HepG2 (cell line): Measurements from ENCODE around the gene SLC24A4. TPM values are rescaled to one million over a fixed set of nuclear protein-coding genes. Genes with fewer than 3 reads are reported as not detected.

Experiments
- ATAC-seq: fragments of 200-7000 bp; cut with Tn5 transposase; 3 replicates; pipeline ENCODE4 v1.9.1; 2020; ENCODE audit warnings: mild to moderate bottlenecking, moderate library complexity
- BruUV-seq: library from RNA; stranded (reverse); fragments of 400-500 nt; replicated peaks from 2 replicates; lab custom pipeline; 2021; lab: Mats Ljungman, UMichigan
- CTCF ChIA-PET: fragments of 300-600 bp; formaldehyde crosslinking; extraction: SDS; loops from one replicate; lab custom pipeline; 2021; ENCODE audit warnings: low total read pairs, inconsistent platforms, low intra/inter-chr PET ratio; lab: Yijun Ruan, JAX
- POLR2A ChIA-PET: fragments of 350-600 bp; sonication (Branson Sonifier 250); formaldehyde crosslinking; loops from one replicate; lab custom pipeline; 2020; ENCODE audit warnings: antibody characterized with exemption, inconsistent platforms; lab: Yijun Ruan, JAX
- DNase-seq: peaks from one replicate; pipeline ENCODE4 v3.0.0-alpha.2; 2015; ENCODE audit warnings: low spot score
- FAIRE-seq: peaks from 3 replicates; lab custom pipeline; 2011; peaks lifted over from hg19 to GRCh38; lab: Jason Lieb, UNC
- H2AFZ ChIP-seq: one replicate; pipeline ENCODE4 v1.6.1; 2011; ENCODE audit warnings: low read length, inconsistent platforms
- H3K27ac ChIP-seq: fragments of 300-600 bp; 3 replicates; pipeline ENCODE4 v1.8.0; 2011; ENCODE audit warnings: mixed run types, mild to moderate bottlenecking, mixed read lengths, low read length, inconsistent platforms; ENCODE audit not compliant: insufficient read depth; ENCODE audit errors: extremely low read length
- H3K27me3 ChIP-seq, 2 experiments: fragments of 200-600 bp in 1 of 2; 2 replicates in 1 of 2; 3 replicates in 1 of 2; pipeline versions ENCODE4 v1.6.0 to v1.8.0; 2011; ENCODE audit warnings: low read length in 2 of 2, mild to moderate bottlenecking in 2 of 2, moderate library complexity in 2 of 2, inconsistent platforms in 1 of 2; ENCODE audit not compliant: insufficient read depth in 2 of 2, control insufficient read depth in 1 of 2
- H3K36me3 ChIP-seq, 2 experiments: fragments of 200-600 bp in 1 of 2; replicated peaks in 1 of 2; 2 replicates in 1 of 2; 3 replicates in 1 of 2; pipeline versions ENCODE4 v1.5.1 to v1.8.0; 2011; ENCODE audit warnings: low read length in 2 of 2, inconsistent platforms in 1 of 2; ENCODE audit not compliant: insufficient read depth in 2 of 2, control insufficient read depth in 1 of 2
- H3K4me1 ChIP-seq: 2 replicates; pipeline ENCODE4 v1.5.1; 2012; ENCODE audit warnings: low read length, inconsistent platforms; ENCODE audit not compliant: insufficient read depth
- H3K4me2 ChIP-seq: 2 replicates; pipeline ENCODE4 v1.6.0; 2011; ENCODE audit warnings: low read depth, low read length, inconsistent platforms
- H3K4me3 ChIP-seq, 3 experiments: fragments of 200-600 bp in 1 of 3; sonication (generic), shearing (Covaris generic) in 1 of 3; replicated peaks in 1 of 3; 2 replicates each; pipeline ENCODE4 v1.5.1; 2011 to 2016; ENCODE audit warnings: low read length in 3 of 3, inconsistent platforms in 2 of 3, low read depth in 2 of 3, mild to moderate bottlenecking in 2 of 3, control low read depth in 1 of 3, mixed read lengths in 1 of 3; ENCODE audit not compliant: insufficient read depth in 1 of 3
- H3K79me2 ChIP-seq: one replicate; pipeline ENCODE4 v1.6.1; 2011; ENCODE audit warnings: low read length, inconsistent platforms; ENCODE audit not compliant: insufficient read depth
- H3K9ac ChIP-seq: 2 replicates; pipeline ENCODE4 v1.6.0; 2011; ENCODE audit warnings: mild to moderate bottlenecking, low read depth, low read length, inconsistent platforms; ENCODE audit not compliant: insufficient read depth
- H3K9me3 ChIP-seq: 2 replicates; pipeline ENCODE4 v1.5.1; 2012; ENCODE audit warnings: mild to moderate bottlenecking, low read length
- H4K20me1 ChIP-seq: 2 replicates; pipeline ENCODE4 v1.6.0; 2011; ENCODE audit warnings: inconsistent platforms, mild to moderate bottlenecking, low read length, moderate library complexity; ENCODE audit not compliant: insufficient read depth
- CERS6 ChIP-seq: sonication (generic); formaldehyde crosslinking; IDR thresholded peaks from 2 replicates; pipeline ENCODE4 v1.5.0; 2020; ENCODE audit warnings: missing genetic modification reagents
- DNMT3B ChIP-seq: conservative IDR thresholded peaks from 2 replicates; pipeline ENCODE4 v1.6.1; 2016; ENCODE audit warnings: missing biosample characterization, control low read depth
- ETV5 ChIP-seq: IDR thresholded peaks from 2 replicates; pipeline ENCODE4 v1.6.1; 2018; ENCODE audit warnings: missing biosample characterization, missing genetic modification reagents, inconsistent platforms, borderline replicate concordance
- FIP1L1 ChIP-seq: fragments of 200-400 bp; formaldehyde crosslinking; IDR thresholded peaks from 2 replicates; pipeline ENCODE4 v1.6.1; 2018; ENCODE audit warnings: low read depth, mild to moderate bottlenecking, low read length, moderate library complexity, borderline replicate concordance; ENCODE audit not compliant: insufficient read depth
- HNRNPLL ChIP-seq: fragments of 200-400 bp; formaldehyde crosslinking; IDR thresholded peaks from 2 replicates; pipeline ENCODE4 v1.6.1; 2017; ENCODE audit warnings: mild to moderate bottlenecking, low read depth, low read length; ENCODE audit not compliant: poor library complexity, severe bottlenecking
- KLF15 ChIP-seq: sonication (generic); formaldehyde crosslinking; IDR thresholded peaks from 2 replicates; pipeline ENCODE4 v1.8.1; 2023; ENCODE audit warnings: borderline replicate concordance, mild to moderate bottlenecking, inconsistent platforms, missing genetic modification reagents, mixed read lengths
- MAZ ChIP-seq, 2 experiments: sonication (generic) in 1 of 2; formaldehyde crosslinking in 1 of 2; IDR thresholded peaks; 2 replicates each; pipeline versions ENCODE4 v1.5.0 to v1.6.1; 2012 to 2020; ENCODE audit warnings: low read depth in 2 of 2, mild to moderate bottlenecking in 2 of 2, borderline replicate concordance in 1 of 2, improper control_type of control experiment in 1 of 2, low read length in 1 of 2, missing genetic modification reagents in 1 of 2, moderate library complexity in 1 of 2
- NR2F1 ChIP-seq, 2 experiments: fragments of 450-650 bp in 1 of 2; formaldehyde crosslinking in 1 of 2; IDR thresholded peaks; 2 replicates each; pipeline versions ENCODE4 v1.5.0 to v1.6.1; 2016 to 2020; ENCODE audit warnings: mild to moderate bottlenecking in 1 of 2, missing compliant biosample characterization in 1 of 2, missing genetic modification reagents in 1 of 2, moderate library complexity in 1 of 2
- ZBTB3 ChIP-seq: sonication (generic); formaldehyde crosslinking; IDR thresholded peaks from 2 replicates; pipeline ENCODE4 v1.4.0; 2020; ENCODE audit warnings: low read depth, mild to moderate bottlenecking, moderate library complexity, missing genetic modification reagents, borderline replicate concordance
- ZKSCAN5 ChIP-seq: sonication (generic); formaldehyde crosslinking; IDR thresholded peaks from 2 replicates; pipeline ENCODE4 v1.5.1; 2020; ENCODE audit warnings: mild to moderate bottlenecking, missing genetic modification reagents
- ZNF335 ChIP-seq: sonication (generic); formaldehyde crosslinking; IDR thresholded peaks from 2 replicates; pipeline ENCODE4 v1.4.0; 2020; ENCODE audit warnings: missing genetic modification reagents
- ZNF550 ChIP-seq: sonication (generic); formaldehyde crosslinking; IDR thresholded peaks from 2 replicates; pipeline ENCODE4 v1.4.0; 2020; ENCODE audit warnings: mild to moderate bottlenecking, missing genetic modification reagents, borderline replicate concordance
- ZNF713 ChIP-seq: sonication (generic); formaldehyde crosslinking; IDR thresholded peaks from 2 replicates; pipeline ENCODE4 v1.4.0; 2020; ENCODE audit warnings: mild to moderate bottlenecking, missing genetic modification reagents
- ZNF75D ChIP-seq: sonication (generic); formaldehyde crosslinking; IDR thresholded peaks from 2 replicates; pipeline ENCODE4 v1.8.1; 2023; ENCODE audit warnings: missing genetic modification reagents, mild to moderate bottlenecking, borderline replicate concordance
- ZNF781 ChIP-seq: sonication (generic); formaldehyde crosslinking; IDR thresholded peaks from 2 replicates; pipeline ENCODE4 v1.5.1; 2020; ENCODE audit warnings: borderline replicate concordance, mild to moderate bottlenecking, missing genetic modification reagents; ENCODE audit errors: not compliant biosample characterization
- ZNF841 ChIP-seq: sonication (generic); formaldehyde crosslinking; IDR thresholded peaks from 2 replicates; pipeline ENCODE4 v1.8.1; 2023; ENCODE audit warnings: missing genetic modification reagents, borderline replicate concordance
- WGBS: methylation state at CpG from one replicate; pipeline ENCODE4 v1.1.6; 2017; ENCODE audit warnings: low lambda C conversion rate; 5-methylcytosine and 5-hydroxymethylcytosine counted together
- in situ Hi-C: cut with HindIII; loops from 2 replicates; pipeline ENCODE4 v1.10.0; 2017; ENCODE audit warnings: low pct_unique_long_range_greater_than_20kb; ENCODE audit not compliant: extremely low pct_ligation_motif_present
- intact Hi-C: fragments of 100-400 bp; cut with micrococcal nuclease; formaldehyde crosslinking; loops from one replicate; pipeline ENCODE4 v1.10.0; 2022; ENCODE audit not compliant: unreplicated experiment
- polyA plus RNA-seq, 8 experiments: library from polyadenylated mRNA; depleted of rRNA in 3 of 8; stranded (reverse) in 7 of 8; unstranded in 1 of 8; fragments of >200 nt; fragmentation: Illumina TruSeq in 4 of 8; extraction: Trizol in 4 of 8; gene quantifications; 2 replicates each; pipeline versions ENCODE4 v1.2.1 to v1.2.3, GENCODE V29; 2011 to 2016; ENCODE audit warnings: low read depth in 4 of 8, missing spikeins in 1 of 8, mixed read lengths in 1 of 8; ENCODE audit not compliant: insufficient read depth in 1 of 8
- total RNA-seq, 5 experiments: library from RNA; depleted of rRNA; stranded (reverse); fragments of >200 nt; fragmentation: Illumina TruSeq; extraction: Trizol; gene quantifications; 2 replicates each; pipeline ENCODE4 v1.2.3, GENCODE V29; 2016; ENCODE audit warnings: low read depth in 1 of 5
- TF ChIP-seq, protein P1 (sequence below): sonication (generic); formaldehyde crosslinking; IDR thresholded peaks from 2 replicates; pipeline ENCODE4 v1.4.0; 2020; ENCODE audit warnings: mild to moderate bottlenecking, missing genetic modification reagents, borderline replicate concordance

The SLC24A4 gene
- total and polyA plus RNA-seq, 2 of the 13 experiments (the other 11 are each of a cell fraction or from before 2014, with no cell fraction given), result not detected

- TF ChIP-seq ZNF781 (no peak), HNRNPLL (peak; percentile 15), CERS6 (no peak), ZNF841 (no peak), ZNF713 (CRISPR knock-in tag) (no peak)
Measured at GRCh38 chr14:92506231-92506630, 183.3 kb downstream of the SLC24A4 start (continued).

DNA sequence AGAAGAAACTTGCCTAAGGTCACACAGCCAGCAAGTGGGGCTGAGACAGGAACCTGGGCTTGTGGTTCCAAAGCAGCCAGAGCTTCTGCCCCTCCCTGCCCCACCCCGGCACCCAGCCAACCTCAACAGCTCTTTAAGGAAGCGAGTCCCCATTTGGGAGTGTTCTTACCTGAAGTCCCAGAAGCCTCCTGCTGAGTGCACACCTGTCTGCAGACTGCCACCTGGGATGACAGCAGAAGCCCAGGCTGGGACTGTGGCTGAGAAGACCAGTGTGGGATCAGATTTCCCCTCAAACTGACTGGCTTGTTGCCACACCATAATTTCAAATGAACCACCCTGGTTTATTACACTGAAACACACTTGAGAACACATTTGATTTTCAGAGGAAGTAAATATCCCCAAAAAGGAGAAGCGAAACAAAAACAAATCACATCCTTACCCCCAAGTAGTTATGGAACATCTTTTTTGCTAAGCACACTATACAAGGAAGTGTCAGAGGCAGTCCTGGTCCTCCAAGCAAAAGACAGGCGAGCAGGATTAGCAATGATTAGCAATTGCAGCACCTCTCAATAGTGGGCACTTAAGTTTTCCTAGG, 184.3 kb downstream of the SLC24A4 start:
- Histone ChIP-seq H3K27me3 (no peaks in the 10 kb centered on the region; a peak in 2 of 5 replicates), H3K4me3 (no peak overlapping the region), H3K79me2 (no peaks in the 10 kb centered on the region), H3K9me3 (no peaks in the 10 kb centered on the region), H3K9ac (no peak overlapping the region), H3K4me1 (peaks cover 55% of the 10 kb centered on the region), H4K20me1 (no peaks in the 10 kb centered on the region), H3K27ac (no peak overlapping the region), H2AFZ (no peak overlapping the region), H3K36me3 (no peaks in the 10 kb centered on the region), H3K4me2 (no peak overlapping the region)
- no TSS peak for BruUV-seq
- DNase-seq (no peak), ATAC-seq (no peak), FAIRE-seq (no peak)
- ChIA-PET CTCF (no interaction called here), POLR2A (no interaction called here)
- intact Hi-C loops, result no loop called here
- 75% methylated on average over 2 of the region's 4 CpGs for WGBS
- in situ Hi-C loops, result no loop called here
- TF ChIP-seq KLF15 (CRISPR knock-in tag), result no peak
- TF ChIP-seq ZNF335 (CRISPR knock-in tag), result no peak
- no peak for TF ChIP-seq NR2F1 (CRISPR knock-in tag; IDR thresholded peaks at IDR 0.05)
- TF ChIP-seq, protein P1, sequence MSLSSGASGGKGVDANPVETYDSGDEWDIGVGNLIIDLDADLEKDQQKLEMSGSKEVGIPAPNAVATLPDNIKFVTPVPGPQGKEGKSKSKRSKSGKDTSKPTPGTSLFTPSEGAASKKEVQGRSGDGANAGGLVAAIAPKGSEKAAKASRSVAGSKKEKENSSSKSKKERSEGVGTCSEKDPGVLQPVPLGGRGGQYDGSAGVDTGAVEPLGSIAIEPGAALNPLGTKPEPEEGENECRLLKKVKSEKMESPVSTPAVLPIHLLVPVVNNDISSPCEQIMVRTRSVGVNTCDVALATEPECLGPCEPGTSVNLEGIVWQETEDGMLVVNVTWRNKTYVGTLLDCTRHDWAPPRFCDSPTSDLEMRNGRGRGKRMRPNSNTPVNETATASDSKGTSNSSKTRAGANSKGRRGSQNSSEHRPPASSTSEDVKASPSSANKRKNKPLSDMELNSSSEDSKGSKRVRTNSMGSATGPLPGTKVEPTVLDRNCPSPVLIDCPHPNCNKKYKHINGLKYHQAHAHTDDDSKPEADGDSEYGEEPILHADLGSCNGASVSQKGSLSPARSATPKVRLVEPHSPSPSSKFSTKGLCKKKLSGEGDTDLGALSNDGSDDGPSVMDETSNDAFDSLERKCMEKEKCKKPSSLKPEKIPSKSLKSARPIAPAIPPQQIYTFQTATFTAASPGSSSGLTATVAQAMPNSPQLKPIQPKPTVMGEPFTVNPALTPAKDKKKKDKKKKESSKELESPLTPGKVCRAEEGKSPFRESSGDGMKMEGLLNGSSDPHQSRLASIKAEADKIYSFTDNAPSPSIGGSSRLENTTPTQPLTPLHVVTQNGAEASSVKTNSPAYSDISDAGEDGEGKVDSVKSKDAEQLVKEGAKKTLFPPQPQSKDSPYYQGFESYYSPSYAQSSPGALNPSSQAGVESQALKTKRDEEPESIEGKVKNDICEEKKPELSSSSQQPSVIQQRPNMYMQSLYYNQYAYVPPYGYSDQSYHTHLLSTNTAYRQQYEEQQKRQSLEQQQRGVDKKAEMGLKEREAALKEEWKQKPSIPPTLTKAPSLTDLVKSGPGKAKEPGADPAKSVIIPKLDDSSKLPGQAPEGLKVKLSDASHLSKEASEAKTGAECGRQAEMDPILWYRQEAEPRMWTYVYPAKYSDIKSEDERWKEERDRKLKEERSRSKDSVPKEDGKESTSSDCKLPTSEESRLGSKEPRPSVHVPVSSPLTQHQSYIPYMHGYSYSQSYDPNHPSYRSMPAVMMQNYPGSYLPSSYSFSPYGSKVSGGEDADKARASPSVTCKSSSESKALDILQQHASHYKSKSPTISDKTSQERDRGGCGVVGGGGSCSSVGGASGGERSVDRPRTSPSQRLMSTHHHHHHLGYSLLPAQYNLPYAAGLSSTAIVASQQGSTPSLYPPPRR (CRISPR knock-in tag), result no peak
- TF ChIP-seq ZKSCAN5 (CRISPR knock-in tag), result no peak
- no peak for TF ChIP-seq ZBTB3 (CRISPR knock-in tag)
- no peak for TF ChIP-seq ZNF550
- no peak for TF ChIP-seq ETV5 (CRISPR knock-in tag)
- TF ChIP-seq ZNF75D, result no peak
- TF ChIP-seq FIP1L1, result no peak
- no peak for TF ChIP-seq DNMT3B (CRISPR knock-in tag)
- no peak for TF ChIP-seq MAZ (IDR thresholded peaks at IDR 0.05; ENCODE audit: borderline replicate concordance, low read depth, low read length)
- no peak for TF ChIP-seq MAZ (CRISPR knock-in tag; IDR thresholded peaks at IDR 0.05; ENCODE audit: low read depth)
